Neuron (in vitro differentiated cells): Measurements from ENCODE around the gene GALNS.

Experiments used
- H2AFZ ChIP-seq: one replicate; pipeline ENCODE4 v1.6.1; 2013; ENCODE audit warnings: low read depth, mild to moderate bottlenecking, inconsistent platforms, low read length, moderate library complexity
- H3K27me3 ChIP-seq: one replicate; pipeline ENCODE4 v1.6.1; 2013; ENCODE audit warnings: low read length; ENCODE audit not compliant: insufficient read depth
- H3K36me3 ChIP-seq: one replicate; pipeline ENCODE4 v1.6.1; 2013; ENCODE audit warnings: low read length; ENCODE audit not compliant: insufficient read depth
- H3K4me1 ChIP-seq: one replicate; pipeline ENCODE4 v1.6.1; 2013; ENCODE audit warnings: low read length; ENCODE audit not compliant: insufficient read depth
- H3K4me3 ChIP-seq: 2 replicates; pipeline ENCODE4 v1.5.1; 2013; ENCODE audit warnings: mild to moderate bottlenecking, low read length, moderate library complexity
- H3K9me3 ChIP-seq: one replicate; pipeline ENCODE4 v1.6.1; 2013; ENCODE audit warnings: low read length

Gene GALNS

GRCh38 chr16:88884569-88885271, 28.0 kb upstream of the GALNS start:
- no peak overlapping the region for H3K4me3 ChIP-seq
- H3K36me3 ChIP-seq, result no peaks in the 10 kb centered on the region
- H2AFZ ChIP-seq, result no peak overlapping the region
- H3K9me3 ChIP-seq, result peaks cover 3% of the 10 kb centered on the region
- H3K4me1 ChIP-seq, result peaks cover 7% of the 10 kb centered on the region
- H3K27me3 ChIP-seq, result no peaks in the 10 kb centered on the region

GRCh38 chr16:88883946-88884345, 27.2 kb upstream of the GALNS start:
- no peak overlapping the region for H2AFZ ChIP-seq
- H3K4me3 ChIP-seq, result no peak overlapping the region
- peaks cover 7% of the 10 kb centered on the region for H3K4me1 ChIP-seq
- no peaks in the 10 kb centered on the region for H3K36me3 ChIP-seq
- H3K9me3 ChIP-seq, result no peaks in the 10 kb centered on the region
- H3K27me3 ChIP-seq, result no peaks in the 10 kb centered on the region

- Histone ChIP-seq H3K36me3 (no peaks in the 10 kb centered on the region), H3K4me1 (peaks cover 7% of the 10 kb centered on the region), H3K4me3 (no peak overlapping the region), H3K9me3 (no peaks in the 10 kb centered on the region), H2AFZ (no peak overlapping the region), H3K27me3 (no peaks in the 10 kb centered on the region)
These were observed 26.6 kb upstream of the GALNS start for GRCh38 chr16:88883117-88883895.

GRCh38 chr16:88882358-88883030, 25.7 kb upstream of the GALNS start:
- Histone ChIP-seq H2AFZ (no peak overlapping the region), H3K9me3 (no peaks in the 10 kb centered on the region), H3K4me1 (peaks cover 7% of the 10 kb centered on the region), H3K36me3 (no peaks in the 10 kb centered on the region), H3K27me3 (peaks cover 6% of the 10 kb centered on the region), H3K4me3 (no peak overlapping the region)

- no peaks in the 10 kb centered on the region for H3K36me3 ChIP-seq
- peaks cover 9% of the 10 kb centered on the region for H3K27me3 ChIP-seq
- H2AFZ ChIP-seq, result no peak overlapping the region
- H3K4me3 ChIP-seq, result no peak overlapping the region
- no peaks in the 10 kb centered on the region for H3K9me3 ChIP-seq
- H3K4me1 ChIP-seq, result peaks cover 7% of the 10 kb centered on the region
These were observed 25.1 kb upstream of the GALNS start for GRCh38 chr16:88881675-88882357.

- H2AFZ ChIP-seq, result no peak overlapping the region
- H3K4me3 ChIP-seq, result no peak overlapping the region
- H3K4me1 ChIP-seq, result peaks cover 7% of the 10 kb centered on the region
- no peaks in the 10 kb centered on the region for H3K9me3 ChIP-seq
- peaks cover 9% of the 10 kb centered on the region for H3K27me3 ChIP-seq
- no peaks in the 10 kb centered on the region for H3K36me3 ChIP-seq
These were observed 24.4 kb upstream of the GALNS start for GRCh38 chr16:88881007-88881615.

- peaks cover 7% of the 10 kb centered on the region for H3K4me1 ChIP-seq
These were observed 23.7 kb upstream of the GALNS start for GRCh38 chr16:88880226-88881006.

GRCh38 chr16:88879788-88880055, 23.0 kb upstream of the GALNS start:
- no peak overlapping the region for H2AFZ ChIP-seq
- no peaks in the 10 kb centered on the region for H3K9me3 ChIP-seq
- no peaks in the 10 kb centered on the region for H3K36me3 ChIP-seq
- H3K4me3 ChIP-seq, result no peak overlapping the region
- H3K4me1 ChIP-seq, result peaks cover 7% of the 10 kb centered on the region
- peaks cover 11% of the 10 kb centered on the region for H3K27me3 ChIP-seq

More at GRCh38 chr16:88880226-88881006, 23.7 kb upstream of the GALNS start:
- no peak overlapping the region for H2AFZ ChIP-seq
- H3K36me3 ChIP-seq, result no peaks in the 10 kb centered on the region
- H3K27me3 ChIP-seq, result peaks cover 9% of the 10 kb centered on the region
- no peak overlapping the region for H3K4me3 ChIP-seq
- H3K9me3 ChIP-seq, result no peaks in the 10 kb centered on the region

GRCh38 chr16:88878967-88879787, 22.4 kb upstream of the GALNS start:
- Histone ChIP-seq H3K4me3 (no peak overlapping the region), H3K36me3 (no peaks in the 10 kb centered on the region), H3K9me3 (no peaks in the 10 kb centered on the region)

GRCh38 chr16:88878356-88878755, 21.6 kb upstream of the GALNS start:
- no peak overlapping the region for H3K4me3 ChIP-seq
- H2AFZ ChIP-seq, result no peak overlapping the region
- peaks cover 13% of the 10 kb centered on the region for H3K27me3 ChIP-seq
- no peaks in the 10 kb centered on the region for H3K36me3 ChIP-seq
- peaks cover 7% of the 10 kb centered on the region for H3K4me1 ChIP-seq
- H3K9me3 ChIP-seq, result no peaks in the 10 kb centered on the region

More at GRCh38 chr16:88878967-88879787, 22.4 kb upstream of the GALNS start:
- Histone ChIP-seq H2AFZ (no peak overlapping the region), H3K4me1 (peaks cover 7% of the 10 kb centered on the region), H3K27me3 (peaks cover 11% of the 10 kb centered on the region)

GRCh38 chr16:88877564-88878289, 21.0 kb upstream of the GALNS start:
- H3K9me3 ChIP-seq, result no peaks in the 10 kb centered on the region
- H3K4me1 ChIP-seq, result peaks cover 7% of the 10 kb centered on the region
- no peak overlapping the region for H3K4me3 ChIP-seq
- peaks cover 18% of the 10 kb centered on the region for H3K27me3 ChIP-seq
- no peaks in the 10 kb centered on the region for H3K36me3 ChIP-seq
- no peak overlapping the region for H2AFZ ChIP-seq
